Measurements from ENCODE around the gene MCCC1.
"Not testable (repeated sequence)": the region's sequence is repeated elsewhere in the genome, so short reads cannot be mapped to it uniquely, and the experiment has no call there.

MCCC1 gene

GRCh38 chr3:183038757-183039156 is 60.5 kb downstream of the MCCC1 start:
- no peak for DNase-seq

- no peak for DNase-seq
Measured at GRCh38 chr3:183038221-183038620, 61.1 kb downstream of the MCCC1 start.

GRCh38 chr3:183033746-183034145 is 65.5 kb downstream of the MCCC1 start:
- no peak for DNase-seq

GRCh38 chr3:183032880-183033555 is 66.3 kb downstream of the MCCC1 start:
- no peak for DNase-seq

- DNase-seq: no peak
Measured at GRCh38 chr3:183031826-183032225, 67.5 kb downstream of the MCCC1 start.

- no peak for DNase-seq
Measured at GRCh38 chr3:183028416-183028815, 70.9 kb downstream of the MCCC1 start.

- DNase-seq: no peak
Measured at GRCh38 chr3:183027276-183027675, 72.0 kb downstream of the MCCC1 start.

- DNase-seq: no peak
Measured at GRCh38 chr3:183022936-183023516, 76.3 kb downstream of the MCCC1 start.

- DNase-seq: no peak
Measured at GRCh38 chr3:183018421-183019192, 80.7 kb downstream of the MCCC1 start.

GRCh38 chr3:183015185-183015584 is 84.1 kb downstream of the MCCC1 start:
- DNase-seq: no peak

- no peak for DNase-seq
Measured at GRCh38 chr3:183013856-183014255, 85.4 kb downstream of the MCCC1 start.

- no peak for DNase-seq
Measured at GRCh38 chr3:183013074-183013473, 86.2 kb downstream of the MCCC1 start.

- no peak for DNase-seq
Measured at GRCh38 chr3:183008800-183009199, 90.5 kb downstream of the MCCC1 start.

GRCh38 chr3:183008303-183008702 is 91.0 kb downstream of the MCCC1 start:
- DNase-seq: no peak

- DNase-seq: no peak
Measured at GRCh38 chr3:183006396-183007002, 92.8 kb downstream of the MCCC1 start.

- DNase-seq: no peak
Measured at GRCh38 chr3:182999767-183000166, 99.5 kb downstream of the MCCC1 start.

GRCh38 chr3:182993486-182994201 is 105.7 kb downstream of the MCCC1 start:
- DNase-seq: not testable (repeated sequence)

GRCh38 chr3:182989566-182989965 is 109.7 kb downstream of the MCCC1 start:
- DNase-seq: no peak

- no peak for DNase-seq
Measured at GRCh38 chr3:182986021-182986420, 113.3 kb downstream of the MCCC1 start.

GRCh38 chr3:182983876-182984275 is 115.4 kb downstream of the MCCC1 start:
- no peak for DNase-seq

- no peak for DNase-seq
Measured at GRCh38 chr3:182981038-182981380, 118.3 kb downstream of the MCCC1 start.

GRCh38 chr3:182980204-182981037 is 118.9 kb downstream of the MCCC1 start, which contains the start of gene DCUN1D1:
Gene DCUN1D1 (minus strand): TSS chr3:182980538. CDS start chr3:182980489, 49 bp downstream.
- DNase-seq: peak; percentile 93

All from left hindlimb (tissue), 1 donor.